Dedifferentiated amniotic fluid mesenchymal stem cell (primary cell): ENCODE results near the gene TAF11L13.

Source experiments
- DNase-seq: peaks from one replicate; pipeline ENCODE4 v3.0.0-alpha.2; 2016; ENCODE audit errors: extremely low spot score

Gene TAF11L13

DNA sequence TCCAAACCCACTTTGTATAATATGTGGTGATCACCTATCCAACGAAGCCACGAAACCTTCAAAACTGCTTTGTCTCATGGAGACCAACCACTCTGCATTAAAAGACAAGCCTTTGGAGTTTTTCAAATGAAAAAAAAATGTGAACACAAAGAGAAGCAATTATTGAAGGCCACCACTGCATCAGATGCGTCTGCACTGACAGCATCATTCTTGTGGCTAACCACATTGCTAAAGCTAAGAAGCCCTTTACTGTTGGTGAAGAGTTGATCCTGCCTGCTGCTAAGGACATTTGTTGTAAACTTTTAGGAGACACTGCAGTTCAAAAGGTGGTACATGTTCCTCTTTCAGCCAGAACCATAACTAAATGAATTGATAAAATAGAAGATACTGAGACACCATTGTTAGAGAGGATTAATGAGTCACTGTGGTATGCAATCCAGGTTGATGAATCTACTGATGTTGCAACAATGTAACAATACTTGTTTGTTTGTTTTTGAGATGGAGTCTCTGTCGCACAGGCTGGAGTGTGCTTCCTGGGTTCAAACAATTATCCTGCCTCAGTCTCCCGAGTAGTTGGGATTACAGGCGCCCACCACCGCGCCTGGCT is 47.8 kb downstream of the TAF11L13 start:
- DNase-seq = no peak

DNA sequence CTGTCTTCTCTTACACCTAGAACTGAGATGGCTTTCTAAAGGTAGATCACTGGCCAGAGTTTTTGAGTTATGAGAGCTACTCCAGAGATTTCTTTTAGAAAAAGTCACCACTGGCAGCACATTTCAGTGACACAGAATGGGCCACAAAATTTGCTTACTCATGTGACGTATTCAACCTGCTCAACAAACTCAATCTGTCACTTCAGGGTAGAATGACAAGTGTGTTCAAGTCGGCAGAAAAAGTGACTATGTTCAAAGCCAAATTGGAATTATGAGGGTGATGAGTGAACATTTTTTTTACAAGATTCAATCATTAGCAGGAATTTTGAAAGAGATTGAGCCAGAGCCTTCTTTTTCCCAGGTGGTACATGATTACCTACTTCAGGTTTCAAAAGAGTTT is 48.8 kb downstream of the TAF11L13 start:
- DNase-seq = no peak
